Thoracic aorta (tissue), 2 donors: ENCODE measurements around the gene NXNL1. TPM values are rescaled to one million over a fixed set of nuclear protein-coding genes. Genes with fewer than 3 reads are reported as not detected.
A peak's percentile ranks its signal among the peaks of the same experiment; 100 is the strongest.

Experiments
- ATAC-seq: fragments of 150-250 bp; one replicate; pipeline ENCODE4 v1.8.0; 2017; ENCODE audit warnings: low read depth; ENCODE audit not compliant: insufficient number of reproducible peaks, low FRiP score
- DNase-seq: peaks from one replicate; pipeline ENCODE4 v3.0.0-alpha.2; 2020; ENCODE audit warnings: low spot score
- H3K27ac ChIP-seq, 2 donors: fragments of 200-600 bp; sonication (generic); 1 replicate in 1 of 2; 2 replicates in 1 of 2; pipeline ENCODE4 v1.5.1; 2016; ENCODE audit warnings: mild to moderate bottlenecking in 2 of 2, moderate library complexity in 2 of 2
- H3K27me3 ChIP-seq: fragments of 200-600 bp; sonication (generic); replicated peaks from 2 replicates; pipeline ENCODE4 v1.6.0; 2016; ENCODE audit warnings: mild to moderate bottlenecking; ENCODE audit not compliant: insufficient read depth
- H3K36me3 ChIP-seq: fragments of 200-600 bp; sonication (generic); one replicate; pipeline ENCODE4 v1.5.1; 2016
- H3K4me1 ChIP-seq, 2 donors: fragments of 200-600 bp; sonication (generic); 1 replicate in 1 of 2; 2 replicates in 1 of 2; pipeline versions ENCODE4 v1.5.1 to v1.6.0; 2016; ENCODE audit warnings: low read depth in 2 of 2, mild to moderate bottlenecking in 1 of 2; ENCODE audit not compliant: control insufficient read depth in 1 of 2
- H3K4me3 ChIP-seq: fragments of 200-600 bp; sonication (generic); 2 replicates; pipeline ENCODE4 v1.5.1; 2016; ENCODE audit warnings: mild to moderate bottlenecking
- H3K9me3 ChIP-seq: fragments of 200-600 bp; sonication (generic); 2 replicates; pipeline ENCODE4 v1.5.1; 2016
- CTCF ChIP-seq: fragments of 200-600 bp; sonication (generic); IDR thresholded peaks from one replicate; pipeline ENCODE4 v1.5.1; 2019; ENCODE audit warnings: antibody characterized with exemption
- total RNA-seq, 2 donors: library from RNA; depleted of rRNA; stranded (reverse); fragments of >200 nt; gene quantifications; one replicate each; pipeline versions ENCODE4 v1.1.0 to v1.2.3, GENCODE V29; 2016

Gene NXNL1
- total RNA-seq, 2 donors from 2014 or later: not detected

GRCh38 chr19:17441241-17442021, 19.3 kb downstream of the NXNL1 start:
- DNase-seq: no peak
- H3K36me3 ChIP-seq: no peaks in the 10 kb centered on the region
- H3K4me1 ChIP-seq: no peaks in the 10 kb centered on the region
- no peaks in the 10 kb centered on the region for H3K27me3 ChIP-seq
- no peak for ATAC-seq
- no peak overlapping the region for H3K4me3 ChIP-seq
- H3K27ac ChIP-seq: no peak overlapping the region
- TF ChIP-seq CTCF: peak; percentile 12
- no peaks in the 10 kb centered on the region for H3K9me3 ChIP-seq

GRCh38 chr19:17436874-17437267, 23.9 kb downstream of the NXNL1 start:
- Histone ChIP-seq H3K36me3 (no peaks in the 10 kb centered on the region), H3K4me3 (no peak overlapping the region), H3K9me3 (no peaks in the 10 kb centered on the region), H3K27me3 (no peaks in the 10 kb centered on the region), H3K4me1 (no peaks in the 10 kb centered on the region), H3K27ac (no peak overlapping the region)
- DNase-seq (no peak), ATAC-seq (no peak)
- TF ChIP-seq CTCF: no peak

GRCh38 chr19:17436094-17436873, 24.4 kb downstream of the NXNL1 start:
- H3K27ac ChIP-seq: no peak overlapping the region
- no peak for TF ChIP-seq CTCF
- ATAC-seq (no peak), DNase-seq (no peak)
- no peaks in the 10 kb centered on the region for H3K4me1 ChIP-seq
- H3K36me3 ChIP-seq: no peaks in the 10 kb centered on the region
- H3K4me3 ChIP-seq: no peak overlapping the region
- H3K9me3 ChIP-seq: no peaks in the 10 kb centered on the region
- no peaks in the 10 kb centered on the region for H3K27me3 ChIP-seq

GRCh38 chr19:17435218-17435617, 25.5 kb downstream of the NXNL1 start:
- no peak overlapping the region for H3K4me3 ChIP-seq
- H3K36me3 ChIP-seq: no peaks in the 10 kb centered on the region
- no peaks in the 10 kb centered on the region for H3K4me1 ChIP-seq
- ATAC-seq: no peak
- no peak overlapping the region for H3K27ac ChIP-seq
- H3K9me3 ChIP-seq: no peaks in the 10 kb centered on the region
- TF ChIP-seq CTCF: no peak
- H3K27me3 ChIP-seq: no peaks in the 10 kb centered on the region
- DNase-seq: no peak

- no peak overlapping the region for H3K4me3 ChIP-seq
- DNase-seq: no peak
- no peak for TF ChIP-seq CTCF
- no peak overlapping the region for H3K27ac ChIP-seq
- no peaks in the 10 kb centered on the region for H3K9me3 ChIP-seq
- H3K36me3 ChIP-seq: no peaks in the 10 kb centered on the region
- no peaks in the 10 kb centered on the region for H3K27me3 ChIP-seq
- H3K4me1 ChIP-seq: no peaks in the 10 kb centered on the region
- ATAC-seq: no peak
These were observed 29.3 kb downstream of the NXNL1 start for GRCh38 chr19:17431417-17431816.
